Endothelial cell of umbilical vein (primary cell): Measurements from ENCODE around the gene CRACR2A.

Source experiments
- CTCF ChIP-seq, 2 donors: IDR thresholded peaks; 1 replicate in 1 of 2; 2 replicates in 1 of 2; pipeline ENCODE4 v1.5.1; 2011; ENCODE audit warnings: low read length in 2 of 2, mild to moderate bottlenecking in 2 of 2, moderate library complexity in 2 of 2, control low read depth in 1 of 2, inconsistent platforms in 1 of 2, low read depth in 1 of 2; ENCODE audit not compliant: insufficient read depth in 1 of 2; ENCODE audit errors: extremely low read depth in 1 of 2
- EZH2 ChIP-seq: IDR thresholded peaks from 2 replicates; pipeline ENCODE4 v1.6.1; 2012; ENCODE audit warnings: borderline replicate concordance, low read depth, mild to moderate bottlenecking, moderate library complexity, low read length, inconsistent platforms; ENCODE audit not compliant: severe bottlenecking
- GATA2 ChIP-seq: IDR thresholded peaks from 2 replicates; pipeline ENCODE4 v1.7.0; 2011; ENCODE audit warnings: low read depth, mild to moderate bottlenecking, moderate library complexity, mixed read lengths, low read length; ENCODE audit not compliant: insufficient read length, insufficient read depth
- JUN ChIP-seq: IDR thresholded peaks from 2 replicates; pipeline ENCODE4 v1.6.1; 2011; ENCODE audit warnings: borderline replicate concordance, low read depth; ENCODE audit not compliant: insufficient read length, insufficient read depth
- MAX ChIP-seq: IDR thresholded peaks from 2 replicates; pipeline ENCODE4 v1.6.1; 2011; ENCODE audit not compliant: insufficient read depth, insufficient read length
- POLR2A ChIP-seq: IDR thresholded peaks from 2 replicates; pipeline ENCODE4 v1.6.1; 2012; ENCODE audit warnings: low read depth, mild to moderate bottlenecking, control low read depth, low read length
- POLR2AphosphoS5 ChIP-seq: IDR thresholded peaks from 2 replicates; pipeline ENCODE4 v1.6.1; 2012; ENCODE audit warnings: low read depth, mild to moderate bottlenecking, control low read depth, low read length, moderate library complexity; ENCODE audit not compliant: insufficient read depth

- TF ChIP-seq CTCF (IDR thresholded peaks at IDR 0.05; ENCODE audit: extremely low read depth in 1 of 2, insufficient read depth in 1 of 2, low read depth in 1 of 2, low read length in 2 of 2), result no peak
- no peak for TF ChIP-seq POLR2A
- no peak for TF ChIP-seq POLR2AphosphoS5
- TF ChIP-seq EZH2, result no peak
- no peak for TF ChIP-seq MAX
- no peak for TF ChIP-seq JUN
- no peak for TF ChIP-seq GATA2
These were observed 34.8 kb downstream of the CRACR2A start for GRCh38 chr12:3718100-3718499.
